HCT116 (cell line): ENCODE data around the gene PPM1H. TPM values are rescaled to one million over a fixed set of nuclear protein-coding genes. Genes with fewer than 3 reads are reported as not detected.

Experiments used
- ATAC-seq: fragments of 200-7000 bp; cut with Tn5 transposase; 2 replicates; pipeline ENCODE4 v1.9.1; 2020; ENCODE audit warnings: mild to moderate bottlenecking, moderate library complexity
- BruUV-seq: library from RNA; stranded (reverse); fragments of 400-500 nt; replicated peaks from 2 replicates; lab custom pipeline; 2021; lab: Mats Ljungman, UMichigan
- CTCF ChIA-PET: fragments of 300-600 bp; sonication (Branson Sonifier 250); formaldehyde crosslinking; loops from one replicate; lab custom pipeline; 2021; ENCODE audit warnings: antibody characterized with exemption; lab: Charles Lee
- POLR2A ChIA-PET: fragments of 300-600, 350-600 bp; sonication (Branson Sonifier 250); formaldehyde crosslinking; loops from one replicate; lab custom pipeline; 2021; ENCODE audit warnings: antibody characterized with exemption; lab: Charles Lee
- RAD21 ChIA-PET, 2 experiments: fragments of 300-600 bp; sonication (Branson Sonifier 250); formaldehyde crosslinking; loops; one replicate each; lab custom pipeline; 2023; ENCODE audit warnings: low total read pairs in 2 of 2; ENCODE audit not compliant: uncharacterized antibody in 2 of 2, unreplicated experiment in 2 of 2, low non-redundant PET in 1 of 2; lab: Charles Lee
- DNase-seq: peaks from one replicate; pipeline ENCODE4 v3.0.0-alpha.2; 2010; ENCODE audit warnings: low read depth, low spot score
- H2AFZ ChIP-seq: fragments of 200-600 bp; shearing (Covaris generic), sonication (generic); 2 replicates; pipeline ENCODE4 v1.6.1; 2017; ENCODE audit warnings: low read depth, mixed run types, mixed read lengths, antibody characterized with exemption, low read length; ENCODE audit not compliant: poor library complexity, severe bottlenecking
- H3K27ac ChIP-seq: 2 replicates; pipeline ENCODE4 v1.5.1; 2012; ENCODE audit warnings: low read depth, low read length
- H3K27me3 ChIP-seq: fragments of 200-600 bp; sonication (generic); 2 replicates; pipeline ENCODE4 v1.6.1; 2016; ENCODE audit warnings: mixed run types, low read length, mixed read lengths; ENCODE audit not compliant: insufficient read depth
- H3K36me3 ChIP-seq, 2 experiments: fragments of 200-500 bp in 1 of 2; fragments of 200-600 bp in 1 of 2; sonication (Bioruptor generic) in 1 of 2; sonication (generic) in 1 of 2; 2 replicates each; pipeline versions ENCODE4 v1.5.1 to v1.6.1; 2014 to 2016; ENCODE audit warnings: low read length in 2 of 2, inconsistent platforms in 1 of 2, mixed read lengths in 1 of 2, mixed run types in 1 of 2; ENCODE audit not compliant: insufficient read depth in 2 of 2, control insufficient read depth in 1 of 2
- H3K4me1 ChIP-seq, 2 experiments: fragments of 200-600 bp in 1 of 2; sonication (generic) in 1 of 2; 2 replicates each; pipeline versions ENCODE4 v1.5.1 to v1.6.1; 2012 to 2017; ENCODE audit warnings: low read length in 2 of 2, inconsistent platforms in 1 of 2, mild to moderate bottlenecking in 1 of 2, mixed read lengths in 1 of 2, mixed run types in 1 of 2, moderate library complexity in 1 of 2; ENCODE audit not compliant: insufficient read depth in 2 of 2, control insufficient read depth in 1 of 2
- H3K4me2 ChIP-seq: fragments of 200-600 bp; sonication (generic); 2 replicates; pipeline ENCODE4 v1.6.1; 2017; ENCODE audit warnings: mixed run types, low read length, mixed read lengths
- H3K4me3 ChIP-seq, 2 experiments: fragments of 200-600 bp in 1 of 2; sonication (generic) in 1 of 2; replicated peaks in 1 of 2; 2 replicates each; pipeline ENCODE4 v1.5.1; 2011 to 2016; ENCODE audit warnings: low read length in 2 of 2, control low read depth in 1 of 2, low read depth in 1 of 2, mild to moderate bottlenecking in 1 of 2, mixed read lengths in 1 of 2, mixed run types in 1 of 2
- H3K79me2 ChIP-seq: fragments of 200-600 bp; sonication (generic); 2 replicates; pipeline ENCODE4 v1.6.1; 2017; ENCODE audit warnings: mild to moderate bottlenecking, mixed run types, low read length, moderate library complexity, mixed read lengths; ENCODE audit not compliant: insufficient read depth
- H3K9ac ChIP-seq: fragments of 200-600 bp; sonication (generic); 2 replicates; pipeline ENCODE4 v1.6.1; 2016; ENCODE audit warnings: low read length, mixed read lengths
- H3K9me2 ChIP-seq: fragments of 200-600 bp; sonication (generic), shearing (Covaris generic); 2 replicates; pipeline ENCODE4 v1.6.1; 2017; ENCODE audit warnings: mixed run types, mild to moderate bottlenecking, moderate library complexity; ENCODE audit not compliant: insufficient read depth
- H3K9me3 ChIP-seq, 2 experiments: fragments of 200-500 bp in 1 of 2; fragments of 200-600 bp in 1 of 2; sonication (Bioruptor generic) in 1 of 2; sonication (generic) in 1 of 2; 2 replicates each; pipeline ENCODE4 v1.6.1; 2014 to 2017; ENCODE audit warnings: low read length in 2 of 2, mixed read lengths in 2 of 2, inconsistent platforms in 1 of 2, low read depth in 1 of 2, mild to moderate bottlenecking in 1 of 2, mixed run types in 1 of 2, moderate library complexity in 1 of 2; ENCODE audit not compliant: control insufficient read depth in 1 of 2, insufficient read depth in 1 of 2
- H4K20me1 ChIP-seq: fragments of 200-600 bp; sonication (generic), shearing (Covaris generic); 2 replicates; pipeline ENCODE4 v1.6.1; 2017; ENCODE audit warnings: mixed run types, mild to moderate bottlenecking, moderate library complexity; ENCODE audit not compliant: insufficient read depth
- ATF3 ChIP-seq: IDR thresholded peaks from 2 replicates; pipeline ENCODE4 v1.6.1; 2012
- CBX3 ChIP-seq: IDR thresholded peaks from 2 replicates; pipeline ENCODE4 v1.6.1; 2012; ENCODE audit warnings: low read depth
- CEBPB ChIP-seq: IDR thresholded peaks from 2 replicates; pipeline ENCODE4 v1.6.1; 2012; ENCODE audit warnings: low read depth
- CTCF ChIP-seq, 3 experiments: fragments of 200-600 bp in 1 of 3; sonication (generic) in 1 of 3; IDR thresholded peaks in 2 of 3; conservative IDR thresholded peaks in 1 of 3; 2 replicates each; pipeline ENCODE4 v1.5.1; 2012 to 2017; ENCODE audit warnings: low read depth in 2 of 3, low read length in 2 of 3, antibody characterized with exemption in 1 of 3, borderline replicate concordance in 1 of 3, control low read depth in 1 of 3, mild to moderate bottlenecking in 1 of 3, mixed read lengths in 1 of 3, mixed run types in 1 of 3, moderate library complexity in 1 of 3; ENCODE audit not compliant: insufficient read depth in 1 of 3
- EGR1 ChIP-seq: IDR thresholded peaks from 2 replicates; pipeline ENCODE4 v1.6.1; 2012; ENCODE audit warnings: low read depth
- ELF1 ChIP-seq: IDR thresholded peaks from 2 replicates; pipeline ENCODE4 v1.6.1; 2012; ENCODE audit warnings: low read depth, borderline replicate concordance
- EZH2 ChIP-seq: fragments of 200-600 bp; sonication (generic); IDR thresholded peaks from 2 replicates; pipeline ENCODE4 v1.6.1; 2017; ENCODE audit warnings: antibody characterized with exemption, mixed run types
- EZH2phosphoT487 ChIP-seq: fragments of 200-600 bp; IDR thresholded peaks from 2 replicates; pipeline ENCODE4 v1.6.1; 2018; ENCODE audit warnings: antibody characterized with exemption, borderline replicate concordance
- MAX ChIP-seq: IDR thresholded peaks from 2 replicates; pipeline ENCODE4 v1.6.1; 2012
- POLR2A ChIP-seq: IDR thresholded peaks from 2 replicates; pipeline ENCODE4 v1.7.0; 2011; ENCODE audit warnings: borderline replicate concordance; ENCODE audit not compliant: insufficient read depth, insufficient read length; ENCODE audit errors: extremely low read depth
- RAD21 ChIP-seq: IDR thresholded peaks from 2 replicates; pipeline ENCODE4 v1.6.1; 2012; ENCODE audit warnings: low read depth, mild to moderate bottlenecking
- REST ChIP-seq: IDR thresholded peaks from 2 replicates; pipeline ENCODE4 v1.6.1; 2012; ENCODE audit warnings: low read depth
- SIN3A ChIP-seq: IDR thresholded peaks from 2 replicates; pipeline ENCODE4 v1.6.1; 2012; ENCODE audit warnings: low read depth
- SP1 ChIP-seq: IDR thresholded peaks from 2 replicates; pipeline ENCODE4 v1.6.1; 2012; ENCODE audit warnings: low read depth
- SRF ChIP-seq: IDR thresholded peaks from 2 replicates; pipeline ENCODE4 v1.6.1; 2012; ENCODE audit warnings: low read depth
- TCF7L2 ChIP-seq: IDR thresholded peaks from 2 replicates; pipeline ENCODE4 v1.7.0; 2011; ENCODE audit warnings: borderline replicate concordance, inconsistent platforms; ENCODE audit not compliant: insufficient read depth, insufficient read length; ENCODE audit errors: extremely low read depth
- YY1 ChIP-seq: IDR thresholded peaks from 2 replicates; pipeline ENCODE4 v1.6.1; 2011; ENCODE audit warnings: low read length, low read depth, moderate library complexity, mild to moderate bottlenecking; ENCODE audit not compliant: insufficient replicate concordance; ENCODE audit errors: extremely low read depth
- ZBTB33 ChIP-seq: IDR thresholded peaks from 2 replicates; pipeline ENCODE4 v1.6.1; 2011; ENCODE audit warnings: mild to moderate bottlenecking, low read length, moderate library complexity; ENCODE audit not compliant: insufficient replicate concordance; ENCODE audit errors: extremely low read depth
- ZFX ChIP-seq: fragments of 450-650 bp; IDR thresholded peaks from 2 replicates; pipeline ENCODE4 v1.6.1; 2017
- intact Hi-C: fragments of 100-400 bp; cut with micrococcal nuclease; formaldehyde crosslinking; loops from 2 replicates; pipeline ENCODE4 v1.10.0; 2022
- total RNA-seq: library from RNA; stranded (reverse); gene quantifications from one replicate; pipeline ENCODE4 v1.2.1, GENCODE V29; 2021; ENCODE audit not compliant: unreplicated experiment

Gene PPM1H
- total RNA-seq, 1 experiment from 2014 or later: 8.0 TPM

- Histone ChIP-seq H3K4me1 (peaks cover 0 to 3% of the 10 kb centered on the region in 2 experiments; a peak in 1 of 4 replicates), H3K79me2 (no peaks in the 10 kb centered on the region), H2AFZ (no peak overlapping the region), H3K36me3 (no peaks in the 10 kb centered on the region), H3K4me3 (no peak overlapping the region), H3K9ac (no peak overlapping the region), H3K9me3 (no peaks in the 10 kb centered on the region), H4K20me1 (no peaks in the 10 kb centered on the region), H3K4me2 (no peak overlapping the region), H3K27me3 (no peaks in the 10 kb centered on the region), H3K27ac (no peak overlapping the region), H3K9me2 (no peaks in the 10 kb centered on the region)
- ATAC-seq (no peak), DNase-seq (no peak)
- ChIA-PET CTCF (interaction anchor here (1.6 to 8.2 kb wide), 4 partner anchors 219 to 363 kb away, joined by 3 to 79 read pairs (median 41); no protein-coding TSS in a partner anchor), RAD21 (no interaction called here), POLR2A (no interaction called here)
- TF ChIP-seq ATF3 (no peak), RAD21 (no peak), SIN3A (no peak), ZBTB33 (no peak), CTCF (IDR thresholded peaks at IDR 0.05 in 2 of 3, conservative IDR thresholded peaks at IDR 0.05 in 1 of 3; ENCODE audit: borderline replicate concordance in 1 of 3, insufficient read depth in 1 of 3, low read depth in 2 of 3, low read length in 2 of 3) (no peak), MAX (no peak), EGR1 (no peak), ZFX (no peak), SP1 (no peak), CBX3 (no peak), YY1 (no peak), SRF (no peak), POLR2A (no peak), CEBPB (no peak), ELF1 (no peak), REST (no peak), TCF7L2 (no peak), EZH2 (no peak), EZH2phosphoT487 (no peak)
- intact Hi-C loops: no loop called here
- BruUV-seq: no TSS peak
These were observed 134.1 kb downstream of the PPM1H start for GRCh38 chr12:62800707-62801400.
